ENCODE measurements around the gene EPB41L2.

EPB41L2 gene

GRCh38 chr6:131061041-131061750 is 1.8 kb downstream of the EPB41L2 start:
- no peak for DNase-seq

DNA sequence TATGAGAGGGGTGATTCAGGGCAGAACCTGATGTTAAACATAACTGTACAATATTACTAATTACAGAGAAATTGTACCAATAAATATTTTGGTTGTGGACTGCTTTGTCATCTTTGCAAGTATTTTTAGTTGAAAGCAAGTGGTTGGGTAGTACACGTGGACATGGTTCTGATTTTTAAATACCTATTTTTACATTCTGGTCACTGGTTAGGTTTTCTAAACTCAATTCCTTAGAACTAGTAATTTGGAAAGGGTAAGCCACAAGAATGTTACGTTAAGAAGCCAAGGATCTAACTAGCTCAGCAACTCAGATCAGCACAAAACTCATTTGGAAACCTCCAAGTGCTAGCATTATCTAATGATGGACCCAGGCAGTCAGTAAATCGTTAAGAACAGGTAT is 2.7 kb downstream of the EPB41L2 start:
- DNase-seq, result no peak

DNA sequence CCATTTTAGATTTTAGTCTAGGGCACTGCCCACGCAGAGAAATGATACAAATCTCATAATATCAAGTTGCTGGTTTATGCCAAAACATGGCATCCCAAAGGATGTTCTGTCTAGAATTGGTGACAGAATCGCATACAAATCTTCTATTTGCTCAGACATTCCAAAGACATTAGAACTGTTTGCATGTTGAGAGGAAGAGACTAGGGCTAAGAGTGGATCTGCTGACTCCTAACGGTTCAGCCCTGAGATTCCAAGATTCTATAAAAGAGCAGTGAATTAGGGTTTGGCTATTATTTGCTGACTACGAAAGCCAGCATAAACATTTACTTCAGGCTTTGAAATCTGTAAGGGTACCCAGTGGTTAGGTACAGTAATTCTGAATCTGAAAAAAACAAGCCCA is 3.6 kb downstream of the EPB41L2 start:
- DNase-seq, result no peak

DNA sequence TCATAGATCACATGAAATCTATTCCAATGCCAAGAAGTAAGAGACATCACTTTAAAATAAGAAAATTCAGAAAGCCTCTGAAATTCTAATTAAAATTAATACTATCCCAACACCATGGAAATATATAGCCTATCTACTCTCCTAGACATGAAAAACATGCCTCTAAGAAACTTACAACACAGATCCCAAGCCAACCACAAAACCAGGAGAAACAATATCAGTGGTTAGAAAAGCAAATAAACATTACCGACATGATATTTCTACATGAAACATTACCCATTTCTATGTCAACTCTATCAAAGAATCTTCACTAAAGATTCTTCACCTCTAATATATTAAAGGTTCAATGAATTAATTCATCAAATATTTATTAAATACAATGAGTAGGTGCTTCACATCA is 4.8 kb downstream of the EPB41L2 start:
- DNase-seq, result no peak

DNA sequence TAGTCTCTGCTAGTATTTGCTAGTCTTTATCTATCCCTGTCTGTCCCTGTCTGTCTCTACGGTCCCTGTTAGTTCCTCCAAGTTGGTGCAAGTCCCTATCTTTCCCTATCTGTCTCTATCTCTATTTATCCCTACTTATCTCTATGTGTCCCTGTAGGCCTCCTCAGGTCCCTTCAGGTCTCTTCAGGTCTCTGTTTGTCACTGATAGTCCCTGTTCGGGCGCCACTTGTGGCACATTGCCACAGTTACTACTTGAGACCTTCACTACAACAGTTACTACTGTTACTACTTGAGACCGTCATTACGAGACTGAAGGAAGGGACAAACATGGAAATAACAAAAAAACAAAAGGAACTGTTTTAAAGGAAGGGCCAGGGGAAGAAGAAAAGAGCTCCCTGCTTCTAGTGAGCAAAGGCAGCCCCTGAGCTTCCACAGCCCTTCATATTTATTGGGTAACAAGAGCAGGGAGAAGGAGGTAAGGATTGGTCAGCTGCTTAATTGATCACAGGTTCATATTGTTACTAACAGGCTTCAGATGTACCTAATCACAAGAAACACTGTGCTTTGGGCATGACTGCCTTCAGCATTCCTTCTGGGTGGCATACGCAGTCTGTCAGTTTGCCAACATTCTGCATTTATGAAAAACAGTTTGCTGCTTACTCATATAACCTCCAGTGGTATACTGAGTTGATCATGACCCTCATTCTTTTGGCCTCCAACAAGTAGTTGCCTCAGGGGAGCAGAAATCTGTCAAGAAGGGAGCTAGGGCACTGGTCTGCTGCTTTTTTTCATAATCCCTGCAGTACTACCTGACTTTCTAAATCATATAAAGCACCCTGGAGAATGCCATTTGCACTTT is 8.4 kb downstream of the EPB41L2 start:
- no peak for DNase-seq

- DNase-seq, result no peak
Observed at GRCh38 chr6:131053546-131054240, 9.4 kb downstream of the EPB41L2 start.

GRCh38 chr6:131052181-131052580 is 10.9 kb downstream of the EPB41L2 start:
- DNase-seq, result no peak

GRCh38 chr6:131051341-131051740 is 11.7 kb downstream of the EPB41L2 start:
- DNase-seq, result no peak

DNA sequence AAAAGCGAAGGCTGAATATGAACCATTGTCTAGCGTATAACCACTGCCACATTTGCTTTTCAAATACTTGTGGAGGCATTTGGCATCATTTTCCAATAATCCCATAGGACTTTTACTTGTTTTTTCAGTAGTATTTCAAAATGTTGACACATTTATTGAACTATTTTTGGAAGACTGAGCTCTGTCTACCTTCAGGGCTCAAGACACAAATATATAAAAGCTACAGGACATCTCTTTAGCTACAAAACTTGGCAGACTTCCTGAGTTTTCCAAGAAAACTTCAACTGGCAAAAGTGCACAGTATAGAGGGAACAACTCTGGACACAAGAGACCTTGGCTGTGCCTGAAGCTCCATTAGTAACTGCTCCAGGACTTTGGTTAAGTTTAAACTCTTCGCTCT is 13.4 kb downstream of the EPB41L2 start:
- no peak for DNase-seq

DNA sequence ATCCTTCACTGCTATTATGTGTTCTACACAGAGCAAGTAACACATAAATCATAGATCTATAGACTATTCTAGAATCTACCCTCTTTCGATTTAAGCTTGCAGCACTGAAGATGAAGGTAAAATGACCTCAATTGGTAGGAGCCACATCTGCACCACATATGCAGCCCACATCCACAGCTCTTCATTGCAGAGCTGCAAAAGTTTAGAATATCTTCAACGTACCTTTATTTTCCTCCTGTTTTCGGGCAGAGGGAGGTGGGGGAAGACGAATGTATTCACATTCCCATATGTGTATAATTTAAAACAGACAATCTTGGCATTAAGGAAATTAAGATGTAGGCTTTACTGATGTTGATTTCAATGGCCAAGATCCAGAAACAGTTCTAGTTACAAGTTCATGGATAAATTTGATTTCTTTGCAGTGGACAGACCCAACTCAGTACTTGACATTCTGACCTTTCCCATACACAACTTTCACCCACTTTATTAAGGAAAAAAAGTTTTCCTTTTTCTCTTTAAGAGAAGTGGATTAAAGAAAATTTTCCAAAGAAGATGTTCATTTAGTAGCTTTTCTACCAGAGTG is 14.0 kb downstream of the EPB41L2 start:
- DNase-seq, result no peak

GRCh38 chr6:131048459-131048858 is 14.6 kb downstream of the EPB41L2 start:
- DNase-seq, result no peak

GRCh38 chr6:131045139-131045538 is 17.9 kb downstream of the EPB41L2 start:
- no peak for DNase-seq

- DNase-seq, result no peak
Observed at GRCh38 chr6:131043902-131044447, 19.1 kb downstream of the EPB41L2 start.

DNA sequence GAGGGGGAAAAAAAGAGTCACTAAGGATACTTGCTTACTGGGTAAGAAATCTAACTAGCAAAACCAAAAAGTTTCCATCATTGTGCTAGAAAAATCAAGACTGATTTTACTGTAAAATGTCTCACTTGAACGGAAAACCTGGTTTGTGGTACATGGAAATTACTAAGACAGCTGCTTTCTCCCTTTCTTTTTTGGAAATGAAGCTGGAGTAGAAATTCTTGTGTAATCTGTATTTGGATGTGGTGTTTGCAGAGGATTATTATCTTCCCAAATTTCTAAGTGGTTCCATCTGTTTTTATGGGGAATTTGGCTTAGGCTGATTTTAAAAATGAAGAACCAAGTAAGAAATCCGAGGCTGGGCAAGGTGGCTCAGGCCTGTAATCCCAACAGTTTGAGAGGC is 20.4 kb downstream of the EPB41L2 start:
- DNase-seq, result no peak

- DNase-seq, result no peak
Observed at GRCh38 chr6:131041814-131042213, 21.2 kb downstream of the EPB41L2 start.

DNA sequence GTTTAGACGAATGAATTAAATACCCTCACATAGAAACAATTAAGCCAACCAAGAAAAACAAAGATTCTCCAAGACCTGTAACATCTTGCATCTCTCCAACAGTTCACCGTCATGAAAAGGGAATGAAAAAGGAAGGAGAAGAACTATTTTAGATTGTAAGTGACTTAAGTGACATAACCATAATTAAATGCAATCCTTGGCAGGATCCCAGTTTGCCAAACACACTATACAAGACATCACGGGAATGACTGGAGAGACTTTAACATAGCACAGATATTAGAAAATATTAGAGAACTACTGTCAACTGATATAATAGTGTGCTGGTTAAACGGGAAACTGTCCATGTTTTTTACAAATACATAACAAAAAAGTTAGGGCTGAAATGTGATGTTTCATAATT is 22.2 kb downstream of the EPB41L2 start:
- no peak for DNase-seq

- DNase-seq, result no peak
Observed at GRCh38 chr6:131039345-131039680, 23.7 kb downstream of the EPB41L2 start.

GRCh38 chr6:131038597-131039344 is 24.3 kb downstream of the EPB41L2 start:
- no peak for DNase-seq

DNA sequence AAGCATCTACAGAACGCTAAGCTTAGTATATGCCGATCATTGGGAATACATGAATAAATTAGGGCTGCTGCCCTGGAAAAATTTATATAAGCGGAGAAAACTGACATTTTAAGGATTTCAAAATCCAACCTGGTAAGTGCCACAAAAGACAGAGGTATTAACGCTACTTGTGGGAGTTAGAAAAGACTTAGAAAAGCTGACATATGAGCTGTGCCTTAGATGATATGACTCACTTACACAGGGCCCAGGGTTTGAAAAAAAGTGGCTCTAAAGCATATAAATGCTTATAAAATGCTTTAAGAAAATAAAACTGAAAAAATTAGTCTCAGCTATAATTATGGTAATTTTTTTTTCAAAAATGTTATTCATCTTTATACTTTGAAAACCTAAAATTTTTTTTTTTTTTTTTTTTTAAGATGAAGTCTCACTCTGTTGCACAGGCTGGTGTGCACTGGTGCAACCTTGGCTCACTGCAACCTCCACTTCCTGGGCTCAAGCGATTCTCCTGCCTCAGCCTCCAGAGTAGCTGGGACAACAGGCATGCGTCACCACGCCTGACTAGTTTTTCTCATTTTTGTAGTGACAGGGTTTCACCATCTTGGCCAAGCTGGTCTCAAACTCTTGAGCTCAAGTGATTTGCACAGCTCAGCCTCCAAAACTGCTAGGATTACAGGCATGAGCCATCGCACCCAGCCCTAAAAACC is 25.7 kb downstream of the EPB41L2 start:
- DNase-seq, result no peak

GRCh38 chr6:131036601-131037000 is 26.4 kb downstream of the EPB41L2 start:
- DNase-seq, result no peak

GRCh38 chr6:131036143-131036542 is 26.9 kb downstream of the EPB41L2 start:
- no peak for DNase-seq

GRCh38 chr6:131035582-131035981 is 27.5 kb downstream of the EPB41L2 start:
- no peak for DNase-seq
